COLO829 (cell line): ENCODE measurements around the gene ZBTB7B.
"Not testable (repeated sequence)": the region's sequence is repeated elsewhere in the genome, so short reads cannot be mapped to it uniquely, and the experiment has no call there.

Experiments
- DNase-seq: peaks from one replicate; pipeline ENCODE4 v3.0.0; 2012; ENCODE audit warnings: low spot score

The ZBTB7B gene

DNA sequence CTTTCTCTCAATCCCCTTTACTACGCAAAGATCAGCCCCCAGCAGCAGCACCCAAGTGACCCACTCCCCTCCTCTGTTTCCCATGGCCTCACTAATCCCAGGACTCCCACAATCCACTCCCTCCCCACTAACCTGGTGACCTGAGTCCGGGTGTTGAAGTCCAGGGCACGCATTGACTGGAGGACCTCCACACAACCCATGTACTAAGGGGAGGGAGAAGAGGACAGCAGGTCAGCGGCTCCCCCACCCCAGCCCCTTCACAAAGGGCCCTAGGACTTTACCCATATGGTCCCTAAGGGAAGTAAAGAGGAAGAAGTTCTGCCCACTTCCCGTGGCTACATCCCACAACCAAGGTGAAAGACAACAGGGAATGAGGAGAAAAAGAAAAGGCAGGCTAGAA lies 33.4 kb upstream of the ZBTB7B start:
- DNase-seq: no peak

DNA sequence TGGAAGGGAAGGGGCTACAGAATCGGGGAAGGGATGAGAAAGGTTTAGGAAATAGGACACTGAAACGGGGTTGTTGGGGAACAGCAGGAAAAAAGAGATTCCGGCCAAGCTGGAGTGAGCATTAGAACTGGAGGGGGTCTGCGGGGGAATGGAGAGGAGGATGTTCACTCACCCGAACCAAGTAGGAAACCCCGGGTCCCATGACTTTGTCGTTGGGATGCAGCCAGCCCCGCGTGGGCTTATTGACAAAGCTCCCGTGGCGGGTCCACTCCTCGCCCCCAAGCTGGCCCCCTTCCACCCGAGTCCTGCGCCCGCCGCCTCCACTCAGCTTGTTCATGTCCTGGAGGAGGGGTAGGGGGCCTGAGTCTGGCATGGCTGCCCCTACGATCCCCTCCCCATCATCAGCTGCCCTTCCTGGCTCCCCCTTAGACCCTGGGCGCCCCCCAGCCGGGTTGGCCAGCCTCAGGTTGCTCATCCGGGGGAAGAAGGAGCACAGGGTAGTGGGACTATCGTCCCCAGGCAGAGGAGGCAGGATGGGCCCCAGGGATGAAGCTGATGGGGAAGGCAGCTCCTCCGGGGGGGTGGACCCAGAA lies 32.6 kb upstream of the ZBTB7B start:
- DNase-seq: no peak

DNA sequence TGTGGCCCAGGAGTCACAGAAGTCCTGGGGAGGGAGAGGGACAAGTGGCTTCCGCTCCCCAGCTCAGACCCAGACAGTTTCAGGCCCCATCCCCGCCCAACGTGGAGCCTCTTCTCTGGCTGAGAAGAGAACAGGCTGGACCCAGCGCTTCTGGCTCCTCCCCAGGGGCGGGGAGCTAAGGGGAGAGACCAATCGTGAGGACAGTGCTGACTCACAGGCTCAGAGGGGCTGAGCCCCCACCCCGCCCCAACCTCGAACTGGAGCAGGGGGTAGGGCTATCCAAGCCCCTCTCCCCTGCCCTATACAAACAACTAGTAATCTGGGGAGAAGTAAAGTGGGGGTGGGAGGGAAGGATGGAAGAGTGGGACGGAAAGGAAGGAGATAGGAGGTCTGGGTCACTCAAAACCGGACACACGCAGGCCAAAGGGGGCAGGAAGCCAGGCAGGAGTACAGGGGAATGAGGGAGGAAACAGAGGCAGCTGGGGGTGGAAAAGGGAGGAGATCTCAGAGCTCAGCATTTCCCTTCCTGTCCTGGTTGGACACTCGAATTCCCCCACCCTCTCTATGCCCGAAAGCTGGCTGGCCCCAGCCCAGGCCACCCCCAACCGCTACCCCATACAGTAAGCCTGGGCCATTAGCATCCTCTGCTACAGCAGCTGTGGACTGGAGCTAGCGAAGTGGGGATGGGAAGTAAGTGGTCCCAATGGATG lies 31.8 kb upstream of the ZBTB7B start, which contains the start of gene SHC1:
TSS of gene SHC1 (minus strand) at position 117 of the 710 bp plus-strand sequence. CDS start 221 bp downstream, outside the sequence.
- peak; percentile 92 for DNase-seq

DNA sequence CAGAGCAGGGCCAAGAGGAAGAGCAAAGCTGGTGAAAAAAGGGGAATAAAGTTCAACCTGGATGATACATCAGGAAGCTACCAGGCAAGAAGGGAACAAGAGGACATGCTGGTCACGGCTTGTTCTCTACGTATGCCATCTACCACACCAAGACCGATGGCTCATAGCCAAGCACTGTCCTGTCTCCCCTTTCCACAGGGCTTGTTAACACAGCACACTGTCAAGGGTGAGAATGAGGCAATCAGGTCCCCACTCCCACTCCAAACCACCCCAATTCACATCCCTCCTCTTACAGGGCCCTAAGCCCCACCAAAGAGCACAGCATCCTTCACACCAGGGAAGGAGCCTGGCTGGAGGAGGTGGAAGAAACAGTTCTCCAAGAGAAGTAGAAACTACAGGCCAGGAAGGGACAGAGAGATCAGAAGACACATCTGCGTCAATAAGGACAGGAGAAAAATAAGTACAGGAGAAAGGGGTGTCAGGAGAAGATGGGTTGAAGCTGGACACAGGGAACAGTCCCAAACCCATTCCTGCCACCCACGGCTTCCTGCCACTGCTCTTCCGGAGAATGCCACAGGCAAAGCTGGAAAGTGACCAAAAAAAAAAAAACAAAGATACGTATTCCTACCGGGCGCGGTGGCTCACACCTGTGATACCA lies 31.1 kb upstream of the ZBTB7B start:
- peak; percentile 48 for DNase-seq

DNA sequence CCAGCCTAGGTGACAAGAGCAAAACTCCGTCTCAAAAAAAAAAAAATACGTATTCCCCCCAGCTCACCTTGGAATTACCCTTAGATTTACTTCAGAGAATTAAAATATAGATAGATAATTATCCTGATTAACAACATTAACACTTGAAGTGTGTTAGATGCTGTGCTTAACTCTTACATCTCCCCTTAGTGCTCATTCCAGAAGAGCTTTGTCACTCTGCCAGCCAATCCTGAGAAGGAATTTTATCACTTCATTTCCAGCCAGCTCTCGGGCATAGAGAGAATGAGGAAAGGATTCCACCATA lies 30.4 kb upstream of the ZBTB7B start:
- DNase-seq: no peak

DNA sequence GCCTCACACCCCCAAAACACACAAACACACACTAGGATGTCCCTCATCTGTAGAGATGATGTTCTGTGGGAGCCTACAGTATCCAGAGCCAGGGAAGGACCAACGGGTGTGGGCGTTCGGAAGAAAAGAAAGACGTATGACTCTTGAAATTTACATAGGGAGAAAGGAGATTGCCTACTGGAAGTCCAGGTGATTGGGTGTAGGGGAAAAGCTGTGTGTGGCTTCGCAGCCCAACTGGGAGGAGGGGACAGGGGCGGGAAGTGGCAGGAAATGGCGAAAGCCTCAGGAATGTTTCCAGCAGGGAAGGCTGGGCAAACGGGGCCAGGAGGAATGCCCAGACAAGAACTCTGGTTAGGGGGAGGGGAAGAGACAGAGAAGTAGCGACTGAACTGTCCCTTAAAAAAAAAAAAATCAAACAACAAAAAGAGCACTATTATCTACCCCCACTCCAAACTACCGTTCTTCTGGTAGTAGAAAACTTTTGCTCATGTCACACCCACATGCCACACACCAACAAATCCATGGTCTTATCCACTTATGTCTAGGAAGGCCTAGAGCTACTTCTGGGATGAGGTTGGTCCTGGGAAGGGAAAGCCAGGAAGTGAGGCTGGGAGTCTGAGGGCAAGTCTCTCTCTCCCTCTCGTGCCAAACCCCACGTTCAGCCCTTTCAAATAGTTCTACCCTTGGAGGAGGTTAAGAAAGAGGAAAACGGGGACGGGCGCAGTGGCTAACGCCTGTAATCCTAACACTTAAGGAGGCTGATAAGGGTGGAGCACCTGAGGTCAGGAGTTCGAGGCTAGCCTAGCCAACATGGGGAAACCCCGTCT lies 29.9 kb upstream of the ZBTB7B start:
- peak; percentile 90 for DNase-seq

DNA sequence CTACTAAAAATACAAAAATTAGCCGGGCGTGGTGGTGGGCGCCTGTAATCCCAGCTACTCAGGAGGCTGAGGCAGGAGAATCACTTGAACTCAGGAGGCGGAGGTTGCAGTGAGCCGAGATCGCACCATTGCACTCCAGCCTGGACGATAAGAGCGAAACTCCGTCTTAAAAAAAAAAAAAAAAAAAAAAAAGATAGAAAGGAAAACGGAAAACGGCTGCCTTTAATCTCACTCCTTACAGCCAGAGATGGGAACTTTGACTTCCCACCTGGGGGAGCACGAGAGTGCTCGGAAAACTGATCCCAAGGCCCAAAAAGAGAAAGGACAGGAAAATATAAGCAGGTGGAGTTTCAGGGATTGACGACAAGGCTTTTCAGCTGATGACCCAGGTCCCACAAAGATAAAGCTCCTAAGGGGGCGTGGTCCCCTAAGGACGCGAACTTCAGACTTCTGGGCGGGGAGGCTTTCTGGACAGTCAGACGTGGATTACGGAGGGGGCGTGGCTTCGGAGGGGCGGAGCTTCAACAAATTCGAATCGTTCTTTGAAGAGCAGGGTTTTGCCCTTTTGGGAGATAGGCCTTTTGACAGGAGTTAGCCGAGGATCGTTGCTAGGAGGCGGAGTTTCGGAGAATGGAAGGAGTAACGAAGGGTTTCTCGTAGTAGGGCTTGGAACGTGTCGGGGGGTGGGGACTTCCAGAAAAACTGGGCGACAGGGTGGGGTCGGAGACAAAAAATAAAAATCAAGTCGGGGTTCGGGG lies 29.1 kb upstream of the ZBTB7B start:
- peak; percentile 99 for DNase-seq

DNA sequence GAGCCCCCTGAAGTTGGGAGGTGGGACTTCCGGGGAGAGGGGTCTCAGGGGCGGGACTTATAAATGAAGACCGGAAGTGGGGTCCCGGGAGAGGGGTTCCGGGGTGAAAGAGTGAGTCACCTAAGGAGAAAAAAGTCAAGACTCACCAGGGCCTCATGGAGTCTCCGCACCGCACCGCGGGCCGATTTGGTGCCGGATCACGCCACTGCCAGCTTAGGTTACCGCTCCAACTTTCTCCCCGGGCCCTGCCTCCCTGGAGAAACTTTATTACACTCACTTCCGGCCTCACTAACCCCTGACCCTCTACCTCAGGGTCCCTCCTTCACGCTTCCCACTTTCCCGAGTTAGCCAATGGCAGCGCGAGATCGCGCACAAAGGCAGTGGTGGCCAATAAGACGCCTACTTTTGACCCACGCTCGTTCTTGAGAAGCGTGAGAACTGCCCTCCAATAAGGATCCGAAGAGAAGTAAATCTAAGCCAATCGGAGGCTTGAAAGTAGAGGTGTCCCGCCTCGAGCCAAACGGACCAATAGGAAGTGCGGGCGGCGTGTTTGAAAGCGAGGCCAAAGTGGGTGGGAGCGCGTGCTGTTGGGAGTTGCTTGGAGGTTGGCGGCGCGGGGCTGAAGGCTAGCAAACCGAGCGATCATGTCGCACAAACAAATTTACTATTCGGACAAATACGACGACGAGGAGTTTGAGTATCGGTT lies 28.3 kb upstream of the ZBTB7B start, which contains the start of gene CKS1B:
TSS of gene CKS1B (plus strand) at position 580 of the 706 bp plus-strand sequence. CDS start at position 645, 65 bp downstream.
- peak; percentile 99 for DNase-seq

DNA sequence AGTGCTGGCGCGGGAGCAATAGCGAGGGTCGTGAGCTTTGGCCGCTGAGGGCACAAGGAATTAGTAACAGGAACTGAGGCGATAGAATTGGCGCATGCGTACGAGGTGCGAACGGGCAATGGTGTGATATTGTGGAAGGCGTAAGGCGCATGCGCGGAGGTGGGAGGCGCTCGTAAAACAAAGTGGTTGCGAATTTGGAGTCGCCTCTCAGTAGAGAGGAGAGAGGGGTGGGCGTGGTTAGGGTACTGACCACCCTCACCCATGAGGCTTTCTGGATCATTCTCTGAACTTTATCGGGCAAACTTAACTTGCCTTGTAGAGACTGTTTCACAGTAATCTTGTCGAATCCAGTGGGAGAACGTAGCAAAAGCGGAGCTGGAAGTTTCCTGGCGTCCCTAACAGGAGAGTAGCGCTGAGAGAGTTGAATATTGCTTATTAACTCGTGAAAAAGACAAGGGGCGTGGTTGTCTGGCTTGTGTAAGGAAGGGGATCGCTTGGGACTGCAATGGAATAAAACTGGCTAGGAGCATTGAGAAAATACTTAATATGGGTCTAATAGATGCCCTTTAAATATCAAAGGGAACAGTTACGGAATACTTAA lies 27.7 kb upstream of the ZBTB7B start:
- peak; percentile 98 for DNase-seq

DNA sequence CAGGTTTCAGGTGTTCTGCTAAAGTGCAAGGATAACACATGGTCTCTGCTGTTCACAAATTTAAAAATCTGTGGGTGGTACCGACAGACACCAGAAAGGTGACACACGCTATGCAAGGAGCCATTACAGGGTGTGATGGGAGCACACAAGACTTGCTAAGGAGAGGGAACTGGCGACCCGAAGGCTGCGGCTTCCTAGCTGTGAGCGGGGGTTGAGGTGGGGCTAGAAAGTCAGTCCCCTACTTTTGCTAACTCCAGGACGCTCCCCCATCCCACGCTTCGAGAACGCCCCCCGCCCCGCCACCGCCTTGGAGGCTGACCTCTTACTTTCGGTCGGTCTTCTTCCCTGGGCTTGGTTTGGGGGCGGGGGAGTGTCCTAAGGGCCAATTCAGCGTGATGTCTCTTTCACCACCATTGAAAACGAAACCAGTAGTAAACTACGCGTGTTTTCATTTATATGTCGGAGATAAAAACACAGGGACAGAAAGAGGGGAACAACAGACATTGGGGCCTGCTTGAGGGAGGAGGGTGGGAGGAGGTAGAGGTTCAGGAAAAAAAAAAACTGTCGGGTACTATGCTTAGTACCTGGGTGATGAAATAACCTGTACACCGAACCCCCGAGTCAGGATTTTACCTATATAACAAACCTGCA lies 27.1 kb upstream of the ZBTB7B start:
- no peak for DNase-seq

DNA sequence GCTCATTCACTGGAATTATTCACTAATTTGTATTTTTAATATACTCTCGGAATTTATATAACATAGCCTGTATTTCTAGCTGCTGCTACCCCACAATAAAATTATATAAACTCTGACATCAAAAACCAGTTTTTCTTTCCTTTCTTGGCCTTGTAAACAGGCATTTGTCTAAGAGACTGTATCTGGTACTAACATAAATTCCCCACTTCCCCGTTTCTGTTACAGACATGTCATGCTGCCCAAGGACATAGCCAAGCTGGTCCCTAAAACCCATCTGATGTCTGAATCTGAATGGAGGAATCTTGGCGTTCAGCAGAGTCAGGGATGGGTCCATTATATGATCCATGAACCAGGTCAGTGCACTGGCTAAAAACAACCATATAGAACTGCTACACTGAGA lies 24.8 kb upstream of the ZBTB7B start:
- not testable (repeated sequence) for DNase-seq

DNA sequence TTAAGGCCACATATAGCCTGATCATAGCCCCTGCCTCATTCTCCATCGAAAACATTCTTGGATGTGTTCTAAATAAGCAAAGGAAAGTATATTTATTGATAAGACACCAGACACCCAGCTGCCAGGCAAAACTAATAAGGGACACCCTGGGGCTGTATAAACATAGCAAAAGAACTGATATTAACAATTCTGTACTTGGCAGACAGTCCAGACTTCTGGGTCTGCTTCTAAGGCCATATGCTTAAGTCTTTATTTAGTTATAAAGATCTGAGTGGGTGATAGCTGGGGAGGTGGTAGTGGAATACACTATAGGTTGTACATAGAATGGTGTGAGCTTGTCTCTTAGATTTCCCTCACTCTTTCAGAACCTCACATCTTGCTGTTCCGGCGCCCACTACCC lies 24.2 kb upstream of the ZBTB7B start:
- no peak for DNase-seq

DNA sequence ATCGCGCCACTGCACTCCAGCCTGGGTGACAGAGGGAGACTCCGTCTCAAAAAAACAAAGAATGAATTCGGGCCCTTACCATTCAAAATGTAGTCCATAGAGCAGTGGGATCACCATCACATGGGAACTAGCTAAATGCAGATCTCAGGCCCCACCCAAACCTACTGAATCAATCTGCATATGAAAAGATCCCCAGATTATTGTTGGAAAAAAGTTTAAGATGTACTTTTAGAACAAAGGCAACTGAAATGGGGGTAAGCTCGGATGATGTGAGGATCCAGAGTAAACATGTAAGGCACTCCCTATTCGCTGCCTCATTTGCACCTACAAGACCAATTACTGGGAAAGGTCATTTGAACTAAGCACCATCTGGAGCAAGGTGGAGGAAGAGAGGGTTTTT lies 20.3 kb upstream of the ZBTB7B start:
- DNase-seq: no peak

DNA sequence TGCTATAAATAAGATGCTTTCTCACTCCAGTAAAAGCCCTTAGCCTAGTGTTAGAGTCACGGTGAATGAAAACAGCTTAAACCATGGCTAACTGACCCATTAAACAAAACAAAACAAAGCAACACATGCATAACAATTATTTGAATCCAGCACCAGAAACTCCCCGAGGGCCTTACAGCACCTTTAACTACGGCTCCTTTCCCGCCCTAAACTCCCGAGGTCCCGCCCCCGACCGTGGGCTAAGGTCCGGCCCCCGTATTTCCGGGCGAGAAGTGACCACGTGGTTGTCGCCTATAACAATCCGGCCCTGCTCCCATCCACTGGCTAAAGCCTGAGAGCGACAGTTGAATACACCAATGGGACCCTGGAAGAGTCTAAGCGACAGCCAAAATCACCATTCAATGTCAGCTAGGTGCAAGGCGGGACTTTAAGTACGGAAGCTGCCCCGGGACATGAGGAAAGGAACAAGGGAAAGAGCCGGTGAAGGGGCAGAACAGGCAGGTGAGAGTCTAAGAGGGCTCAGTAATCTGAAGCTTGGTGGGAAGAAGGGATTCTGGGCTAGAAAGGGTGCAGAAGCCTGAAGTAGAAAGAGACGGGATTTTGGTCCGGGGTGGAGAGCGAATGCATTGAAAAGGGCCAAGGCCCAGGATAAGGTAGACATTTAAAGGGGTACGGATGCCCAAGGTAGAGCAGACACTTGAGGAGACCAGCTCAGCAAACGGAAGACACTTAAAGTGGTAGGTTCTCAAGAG lies 19.5 kb upstream of the ZBTB7B start, which contains the start of gene FLAD1:
TSS of gene FLAD1 (plus strand) at position 448 of the 752 bp plus-strand sequence. CDS start 351 bp downstream, outside the sequence.
- DNase-seq: peak; percentile 100

DNA sequence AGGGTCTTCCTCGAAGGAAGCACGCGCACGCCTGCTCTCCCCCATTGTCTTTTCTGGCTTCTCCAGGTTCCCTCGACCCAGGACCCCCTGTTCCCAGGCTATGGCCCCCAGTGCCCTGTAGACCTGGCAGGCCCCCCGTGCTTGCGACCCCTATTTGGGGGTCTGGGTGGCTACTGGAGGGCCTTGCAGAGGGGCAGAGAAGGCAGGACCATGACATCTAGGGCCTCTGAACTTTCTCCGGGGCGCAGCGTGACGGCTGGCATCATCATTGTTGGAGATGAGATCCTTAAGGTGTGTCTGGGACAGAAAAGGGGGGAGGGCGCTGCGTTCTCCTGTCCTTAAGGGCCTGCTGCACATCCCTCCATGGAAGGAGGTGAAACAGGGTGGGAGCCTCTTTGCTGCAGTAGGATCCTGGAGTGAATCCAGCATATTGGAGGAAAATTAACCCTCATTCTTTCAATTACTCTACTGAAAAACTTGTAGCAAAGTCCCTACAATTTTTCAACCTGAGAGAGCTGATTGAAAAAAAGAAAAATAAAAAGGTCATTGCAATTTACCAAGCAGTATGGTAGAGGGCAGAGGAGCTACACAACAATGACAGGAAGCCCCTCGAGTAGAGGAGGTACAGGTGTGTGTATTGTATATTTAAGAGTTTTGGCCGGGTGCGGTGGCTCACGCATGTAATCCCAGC lies 18.7 kb upstream of the ZBTB7B start:
- no peak for DNase-seq

DNA sequence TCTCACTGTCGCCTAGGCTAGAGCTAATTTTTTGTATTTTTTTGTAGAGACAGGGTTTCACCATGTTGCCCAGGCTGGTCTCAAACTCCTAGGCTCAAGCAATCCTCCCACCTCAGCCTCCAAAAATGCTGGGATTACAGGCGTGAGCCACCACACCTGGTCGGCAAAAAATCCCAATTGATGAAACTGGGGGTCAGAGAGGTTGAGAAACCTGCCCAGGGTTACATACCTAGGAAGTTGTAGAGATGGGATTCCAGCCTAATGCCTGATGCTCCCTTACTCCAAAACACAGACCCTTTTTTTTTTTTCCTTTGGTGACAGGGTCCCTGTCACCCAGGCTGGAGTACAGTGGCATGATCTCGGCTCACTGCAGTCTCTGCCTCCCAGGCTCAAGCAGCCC lies 15.9 kb upstream of the ZBTB7B start:
- not testable (repeated sequence) for DNase-seq

DNA sequence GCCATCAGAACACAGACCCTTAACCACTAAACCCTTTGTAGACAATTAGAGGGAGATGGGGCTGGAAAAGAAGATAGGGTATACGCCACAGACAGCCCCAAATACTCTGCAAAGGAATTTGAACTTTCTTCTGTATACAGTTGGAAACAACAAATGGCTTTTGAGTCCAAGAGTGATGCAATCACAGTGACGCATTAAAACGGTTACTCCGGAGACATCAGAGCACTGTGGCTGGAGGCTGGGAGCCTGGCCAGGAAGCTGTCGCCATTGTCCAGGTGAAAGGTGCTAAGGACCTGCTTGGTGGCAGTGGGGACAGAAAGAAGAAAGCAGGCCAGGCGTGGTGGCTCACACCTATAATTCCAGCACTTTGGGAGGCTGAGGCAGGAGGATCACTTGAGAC lies 15.3 kb upstream of the ZBTB7B start:
- DNase-seq: no peak
